ENCODE data around the gene POTEI. TPM values are rescaled to one million over a fixed set of nuclear protein-coding genes. Genes with fewer than 3 reads are reported as not detected.
"Not testable (repeated sequence)": the region's sequence is repeated elsewhere in the genome, so short reads cannot be mapped to it uniquely, and the experiment has no call there.

Gene POTEI
- total RNA-seq: not detected in 2 replicates
- polyA plus RNA-seq (2012): not detected

DNA sequence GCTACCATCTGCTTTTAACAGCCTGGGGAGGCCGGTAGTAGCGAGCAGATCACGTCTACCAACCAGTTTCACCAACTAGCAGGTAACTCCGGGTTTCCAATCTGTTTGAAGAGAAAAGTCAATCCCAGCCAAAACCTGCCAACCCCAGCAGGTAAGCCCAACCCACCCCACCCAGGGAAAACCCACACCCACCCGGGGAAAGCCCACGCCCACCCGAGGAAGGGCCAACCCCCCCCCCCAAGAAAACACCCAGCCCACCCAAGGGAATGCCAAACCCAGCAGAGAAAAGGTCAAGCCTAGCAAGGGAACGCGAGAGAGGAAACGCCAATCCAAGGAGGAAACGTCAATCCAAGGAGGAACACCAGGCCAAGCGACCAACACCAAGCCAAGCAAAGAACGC lies at the start of gene POTEI:
Gene POTEI, minus strand, starts transcription at position 101 of the 400 bp plus-strand sequence. Its CDS starts 93 bp downstream, at position 8.
- not testable (repeated sequence) for DNase-seq (ENCODE audit: low read depth)

DNA sequence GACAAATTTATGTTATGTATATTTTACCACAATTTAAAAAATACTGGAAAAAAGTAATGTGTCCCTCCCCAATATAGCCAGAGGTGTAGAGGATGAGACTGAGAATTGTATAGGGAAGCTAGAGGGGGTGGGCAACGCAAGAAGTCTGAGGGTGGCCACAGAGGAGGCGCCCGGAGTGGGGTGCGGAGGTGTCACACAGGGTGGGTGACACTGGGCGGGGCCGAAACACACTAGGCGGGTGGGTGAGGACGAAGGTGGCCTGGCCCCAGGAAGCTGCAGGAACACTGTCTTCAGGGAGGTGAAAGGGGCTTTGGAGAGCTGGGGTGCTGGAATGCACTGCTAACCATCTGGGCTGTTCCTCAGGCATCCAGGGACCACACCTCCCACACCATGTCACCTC lies 47.3 kb upstream of the POTEI start:
- DNase-seq (ENCODE audit: low read depth): not testable (repeated sequence)

DNA sequence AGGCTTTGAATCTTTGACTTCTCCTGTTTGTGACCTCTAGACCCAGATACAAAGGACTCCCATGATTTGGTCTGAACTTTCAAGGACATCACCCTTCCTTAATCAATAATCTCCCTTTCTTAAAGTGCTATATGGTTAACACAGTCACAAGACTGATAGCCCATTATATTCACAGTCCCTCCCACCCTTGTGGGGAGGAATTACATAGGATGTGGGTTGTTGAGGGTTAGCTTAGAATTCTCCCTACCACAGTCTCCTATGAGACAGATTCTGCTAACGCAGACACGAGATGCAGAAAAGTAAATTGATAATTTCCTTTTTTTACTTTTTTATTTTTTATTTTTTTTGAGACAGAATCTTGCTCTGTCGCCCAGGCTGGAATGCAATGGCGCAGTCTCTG lies 45.0 kb upstream of the POTEI start:
- DNase-seq (ENCODE audit: low read depth): not testable (repeated sequence)

DNA sequence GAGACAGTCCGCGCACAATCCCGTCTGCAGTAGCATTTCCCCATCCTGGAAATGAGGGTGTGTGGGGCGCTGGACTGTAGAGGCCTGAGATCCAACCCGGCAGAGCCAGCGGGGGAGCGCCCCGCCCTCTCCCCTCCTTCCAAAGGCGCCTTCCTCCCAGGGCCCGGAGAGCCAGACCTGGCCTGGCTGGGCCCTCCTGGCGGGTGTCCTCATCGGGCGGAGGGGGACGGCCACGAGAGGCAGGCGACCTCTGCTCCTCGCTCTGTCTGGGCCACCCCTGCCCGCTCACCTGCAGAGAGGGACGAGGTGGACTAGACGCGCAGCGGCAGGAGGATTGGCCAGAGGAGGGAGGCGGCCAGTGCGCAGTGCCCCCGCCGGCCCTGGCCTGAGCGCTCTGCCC lies 40.3 kb upstream of the POTEI start:
- not testable (repeated sequence) for DNase-seq (ENCODE audit: low read depth)

DNA sequence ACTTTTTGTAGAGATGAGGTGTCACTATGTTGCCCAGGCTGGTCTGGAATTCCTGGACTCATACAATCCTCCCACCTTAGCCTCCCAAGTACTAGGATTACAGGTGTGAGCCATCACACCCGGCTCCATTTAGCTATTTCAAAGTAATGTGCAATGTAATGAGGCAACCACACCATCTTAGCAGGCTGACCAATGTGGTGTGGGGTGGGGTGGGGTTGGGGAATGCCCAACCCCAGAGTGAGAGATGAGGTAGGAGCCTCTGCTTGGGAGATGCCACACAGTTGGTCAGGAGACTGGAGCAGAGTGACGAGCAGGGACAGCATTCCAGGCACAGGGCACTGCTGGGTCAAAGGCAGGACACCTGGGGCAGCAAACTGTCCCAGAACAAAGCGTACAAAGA lies 39.3 kb upstream of the POTEI start:
- not testable (repeated sequence) for DNase-seq (ENCODE audit: low read depth)

DNA sequence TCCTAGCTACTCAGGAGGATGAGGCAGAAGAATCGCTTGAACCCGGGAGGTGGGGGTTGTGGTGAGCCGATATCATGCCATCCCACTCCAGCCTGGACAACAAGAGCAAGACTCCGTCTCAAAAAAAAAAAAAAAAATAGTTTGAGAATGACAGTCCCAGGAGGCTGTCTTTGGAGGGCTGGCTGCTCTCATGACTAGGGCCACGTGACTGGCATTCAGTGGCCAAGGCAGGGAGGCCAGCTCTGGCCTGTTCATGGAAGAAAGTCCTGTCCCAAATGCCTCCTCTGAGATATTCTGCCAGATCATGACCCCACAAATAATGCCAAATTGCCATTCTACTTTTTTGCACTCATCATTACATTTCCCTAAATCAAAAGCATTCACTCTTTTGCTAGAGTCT lies 35.9 kb upstream of the POTEI start:
- not testable (repeated sequence) for DNase-seq (ENCODE audit: low read depth)

DNA sequence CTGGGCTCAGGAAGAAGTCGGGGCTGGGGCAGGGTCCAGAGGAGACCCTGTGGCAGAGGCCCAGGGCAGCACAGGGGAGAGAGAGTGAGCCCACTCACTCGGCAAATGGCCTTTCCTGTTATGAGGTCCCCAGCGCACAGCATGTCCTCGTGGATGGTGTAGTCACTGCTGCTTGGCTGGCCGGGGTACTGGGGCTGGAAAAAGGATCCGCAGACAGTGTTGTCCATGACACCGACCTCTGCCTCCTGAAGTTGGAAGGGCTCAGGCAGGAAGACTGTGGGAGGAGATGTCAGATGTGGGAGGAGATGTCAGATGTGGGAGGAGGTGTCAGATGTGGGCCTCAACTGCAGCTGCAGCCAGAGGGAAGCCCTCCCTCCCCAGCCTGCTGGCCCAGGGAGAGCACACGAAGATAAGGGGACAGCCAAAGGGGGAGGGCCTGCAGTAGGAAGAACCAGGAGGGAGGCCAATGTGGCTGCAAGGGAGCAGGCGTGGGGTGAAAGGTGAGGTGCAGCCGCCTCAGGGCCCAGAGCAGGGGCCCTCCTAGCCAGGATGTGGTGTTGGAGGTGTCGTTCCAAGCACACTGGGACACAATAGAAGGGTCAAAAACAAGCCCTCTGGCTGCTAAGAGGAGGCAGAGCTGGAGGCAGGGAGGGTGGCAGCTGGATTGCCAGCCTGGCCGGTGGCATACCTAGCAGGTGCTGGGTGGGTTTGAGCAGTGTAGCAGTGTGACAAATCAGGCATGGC lies 34.8 kb upstream of the POTEI start:
- not testable (repeated sequence) for DNase-seq (ENCODE audit: low read depth)

DNA sequence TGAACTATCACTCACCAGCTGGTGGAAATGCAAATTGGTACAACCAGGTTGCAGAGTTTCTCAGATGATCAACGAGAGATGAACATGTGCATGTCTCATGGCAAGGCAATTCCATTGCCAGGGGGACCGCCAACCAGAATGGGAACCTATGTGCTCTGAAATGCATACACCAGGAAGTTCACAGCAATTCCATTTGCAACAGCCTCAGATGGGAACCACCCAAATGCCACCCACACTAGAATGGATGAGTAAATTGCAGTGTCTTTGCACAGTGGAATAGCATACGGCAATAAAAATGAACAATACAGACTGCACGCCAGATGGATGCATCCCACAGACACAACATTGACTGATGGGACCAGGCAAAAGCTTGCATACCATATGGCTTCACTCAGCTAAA lies 33.7 kb upstream of the POTEI start:
- not testable (repeated sequence) for DNase-seq (ENCODE audit: low read depth)

DNA sequence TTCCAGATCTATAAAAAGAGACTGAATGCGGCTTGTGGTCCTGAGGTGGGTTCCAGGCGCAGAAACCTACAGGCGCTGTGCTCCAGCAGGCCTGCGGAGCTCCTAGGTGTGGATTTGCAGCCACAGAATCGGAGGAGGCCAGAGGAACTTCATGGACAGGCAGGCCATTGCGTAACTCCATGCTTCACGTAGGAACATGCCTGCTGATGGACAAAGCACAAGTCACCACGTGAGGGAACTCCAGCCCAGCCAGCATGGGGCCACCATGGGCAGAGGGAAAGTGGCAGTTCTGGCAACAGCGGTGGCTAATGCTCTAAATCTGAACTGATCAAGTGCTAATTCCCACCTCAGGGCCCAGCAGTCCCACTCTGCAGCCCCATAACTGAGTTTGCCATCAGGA lies 29.1 kb upstream of the POTEI start:
- DNase-seq (ENCODE audit: low read depth): not testable (repeated sequence)

DNA sequence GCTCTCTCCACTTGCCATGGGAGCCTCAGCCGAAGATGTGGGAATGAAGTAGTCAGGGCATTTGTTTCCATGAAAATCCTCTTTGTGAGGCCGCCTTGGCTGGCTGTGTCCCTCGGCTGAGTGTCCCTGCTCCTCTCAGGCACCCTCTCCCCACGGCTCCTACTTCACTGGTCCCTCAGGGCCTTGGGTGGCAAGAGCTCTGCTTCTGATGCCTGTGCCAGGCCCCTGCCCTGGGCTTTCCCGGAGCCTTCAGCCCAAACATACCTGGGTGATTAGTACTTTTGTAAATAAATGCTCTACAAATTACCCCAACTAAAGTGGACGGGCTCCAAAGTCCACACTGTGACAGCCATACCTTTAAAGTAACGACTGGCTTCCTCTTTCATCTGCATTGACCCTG lies 27.5 kb upstream of the POTEI start:
- not testable (repeated sequence) for DNase-seq (ENCODE audit: low read depth)

DNA sequence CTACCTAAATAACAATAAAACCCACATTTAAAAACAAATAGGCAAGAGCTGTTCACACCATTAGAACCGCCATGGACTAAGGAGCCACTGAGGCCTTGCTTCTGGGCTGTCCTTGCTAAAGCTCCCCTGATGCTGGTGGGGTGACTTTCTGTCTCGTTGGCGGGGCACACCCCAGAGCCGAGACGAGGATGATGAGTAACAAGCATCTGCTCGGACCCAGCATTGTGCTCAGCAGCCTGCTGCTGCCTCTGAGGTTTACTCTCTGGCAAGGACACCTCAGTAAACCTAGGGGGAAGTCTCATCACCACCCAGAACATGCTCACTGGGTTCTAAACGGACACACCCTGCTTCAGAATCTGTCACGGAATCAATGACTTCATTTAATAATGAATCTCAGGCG lies 22.5 kb upstream of the POTEI start:
- not testable (repeated sequence) for DNase-seq (ENCODE audit: low read depth)

DNA sequence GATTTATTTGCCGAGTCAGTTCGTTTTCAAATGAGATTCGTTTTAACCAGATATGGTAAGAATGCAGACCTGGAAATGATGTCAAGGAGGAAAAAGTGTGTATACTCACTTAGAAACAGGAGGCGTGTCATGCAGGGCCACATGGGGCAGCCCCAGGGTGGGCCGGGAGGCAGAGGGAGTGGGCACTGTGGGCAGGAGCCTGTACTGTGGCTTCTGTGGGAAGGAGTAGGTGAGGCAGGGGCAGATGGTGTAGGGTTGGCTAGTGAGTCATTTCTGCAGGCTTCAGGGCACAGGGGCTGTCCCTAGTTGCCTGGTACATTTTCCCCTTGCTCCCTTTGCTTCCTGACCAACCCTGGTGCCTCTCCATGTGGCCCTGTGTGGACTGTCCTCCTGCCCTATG lies 22.1 kb upstream of the POTEI start:
- DNase-seq (ENCODE audit: low read depth): not testable (repeated sequence)

DNA sequence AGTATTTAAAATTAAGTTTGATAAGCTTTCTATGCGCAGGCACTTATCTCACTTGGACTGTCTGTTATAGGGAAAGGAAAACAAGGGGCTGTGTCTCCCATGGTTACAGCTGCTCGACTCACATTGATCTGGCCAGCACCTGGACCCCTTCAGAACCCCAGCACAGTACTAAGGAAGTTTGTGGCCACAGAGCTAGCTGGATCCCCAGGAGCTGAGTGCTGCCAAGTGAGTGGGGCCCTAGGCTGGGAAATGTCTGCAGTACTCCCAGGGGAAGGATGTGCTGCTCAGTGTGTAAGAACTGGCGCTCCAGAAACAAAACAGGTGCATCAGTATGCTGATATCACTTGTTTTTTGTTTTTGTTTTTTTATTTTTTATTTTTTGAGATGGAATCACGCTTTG lies 21.1 kb upstream of the POTEI start:
- DNase-seq (ENCODE audit: low read depth): not testable (repeated sequence)

DNA sequence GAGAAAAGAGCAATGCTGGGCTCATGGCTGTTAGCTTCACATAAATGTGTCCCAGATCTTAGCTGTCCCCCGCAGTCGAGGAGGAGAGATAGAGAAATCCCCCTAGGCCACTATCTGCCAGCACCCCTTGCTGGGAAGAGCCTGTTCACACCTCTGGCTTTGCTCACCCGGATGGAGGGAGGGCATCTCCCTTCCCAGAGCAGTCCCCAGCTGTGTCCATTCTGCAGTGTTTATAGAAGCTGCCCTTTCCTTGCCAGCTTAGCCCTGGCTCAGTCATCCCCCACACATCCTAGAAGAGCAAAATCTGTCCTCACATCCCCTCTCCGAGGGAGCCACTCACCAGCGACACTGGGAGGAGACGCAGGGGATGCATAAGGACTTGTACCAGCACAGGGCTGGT lies 20.4 kb upstream of the POTEI start:
- DNase-seq (ENCODE audit: low read depth): not testable (repeated sequence)

DNA sequence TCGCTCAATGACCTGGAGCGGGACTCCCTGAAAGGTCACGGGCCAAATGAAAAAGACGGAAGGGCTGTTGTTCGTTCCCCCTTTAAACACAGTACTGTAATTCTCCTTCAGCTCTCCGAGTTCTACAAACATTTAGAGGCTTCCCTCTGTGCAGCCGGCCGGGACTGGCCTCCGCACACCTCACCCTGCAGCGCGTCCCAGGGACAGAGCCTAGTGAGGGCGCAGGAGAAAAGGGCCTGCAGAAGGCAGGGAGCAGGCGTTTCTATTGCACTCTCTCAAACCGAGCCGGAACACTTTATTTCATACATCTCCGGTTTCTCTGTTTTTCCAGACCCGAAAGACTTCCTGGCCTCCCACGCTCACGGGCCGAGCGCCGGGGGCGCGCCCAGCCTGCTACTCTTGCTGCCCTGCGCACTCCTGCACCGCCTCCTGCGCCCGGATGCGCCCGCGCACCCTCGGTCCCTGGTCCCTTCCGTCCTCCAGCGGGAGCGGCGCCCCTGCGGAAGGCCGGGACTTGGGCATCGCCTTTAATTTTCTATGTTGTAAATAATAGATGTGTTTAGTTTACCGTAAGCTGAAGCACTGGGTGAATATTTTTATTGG lies 18.3 kb upstream of the POTEI start:
- DNase-seq (ENCODE audit: low read depth): not testable (repeated sequence)

DNA sequence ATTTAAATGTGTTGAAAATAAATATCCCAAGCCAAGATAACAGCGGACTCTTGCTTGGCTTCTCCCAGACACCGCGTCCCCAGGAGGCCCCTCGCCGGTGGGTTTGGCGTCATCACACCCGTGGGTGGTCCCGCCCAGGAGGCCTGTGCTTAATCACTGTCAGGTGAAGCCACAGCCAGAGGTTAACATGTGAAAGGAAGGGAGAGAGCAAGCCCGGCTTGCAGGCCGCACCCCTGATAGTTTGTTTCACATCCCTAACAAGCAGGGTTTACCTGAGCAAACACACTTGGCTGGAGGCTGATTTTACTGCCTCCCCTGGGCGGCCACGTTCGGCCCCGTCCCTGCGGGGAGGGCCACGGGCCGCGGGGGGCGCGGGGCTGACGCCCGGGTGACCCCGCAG lies 13.3 kb upstream of the POTEI start:
- not testable (repeated sequence) for DNase-seq (ENCODE audit: low read depth)

DNA sequence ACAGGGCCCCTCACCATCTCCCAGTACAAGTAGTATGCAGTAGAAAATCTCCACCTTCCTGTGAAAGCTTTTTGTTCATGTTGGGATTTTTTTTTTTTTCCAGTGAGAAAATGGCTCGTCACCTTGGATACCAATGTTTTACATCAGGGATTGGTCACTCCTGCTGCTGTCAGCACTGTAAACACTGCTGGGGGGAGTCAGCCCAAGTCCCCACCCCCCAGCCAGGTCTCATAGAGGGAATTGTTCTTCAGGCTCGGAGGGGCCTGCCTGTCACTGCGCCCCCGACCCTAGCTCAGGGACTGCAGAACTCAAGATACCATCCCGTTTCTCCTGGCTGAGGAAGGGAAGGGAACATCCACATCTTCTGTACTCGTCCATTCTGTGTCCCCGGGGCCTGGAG lies 11.9 kb upstream of the POTEI start, which contains the start of gene CFC1B:
Gene CFC1B, plus strand, starts transcription at position 231 of the 400 bp plus-strand sequence. CDS start 263 bp downstream, outside the sequence.
- DNase-seq (ENCODE audit: low read depth): not testable (repeated sequence)

DNA sequence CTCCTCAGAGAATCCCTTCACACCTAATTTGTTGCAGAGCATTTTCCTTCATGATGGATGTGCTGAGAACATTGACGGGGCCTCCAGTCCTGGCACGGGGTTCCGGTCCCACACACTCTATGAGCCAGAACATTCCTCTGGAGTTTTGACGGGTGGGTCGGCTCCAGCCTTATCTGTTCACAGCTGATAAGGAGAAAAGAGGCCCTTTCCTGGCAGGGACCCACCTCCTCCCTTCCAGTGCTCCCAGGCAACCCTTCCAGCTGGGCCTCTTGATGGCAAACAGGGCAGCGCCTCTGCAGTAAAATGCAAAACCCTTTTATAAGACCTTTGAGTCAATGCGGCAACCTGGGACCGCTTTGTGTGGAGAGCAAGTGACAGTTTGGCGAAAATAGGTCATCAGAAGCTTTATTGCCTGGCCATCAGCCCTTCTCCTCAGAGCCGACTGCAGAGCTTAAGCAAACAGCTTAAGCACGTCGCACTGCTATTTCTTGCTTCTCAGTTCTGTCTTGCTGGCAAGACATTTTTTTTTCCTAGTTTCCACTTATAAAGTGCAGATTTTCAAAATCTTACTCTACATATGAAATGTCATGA lies 9.5 kb upstream of the POTEI start:
- DNase-seq (ENCODE audit: low read depth): not testable (repeated sequence)

DNA sequence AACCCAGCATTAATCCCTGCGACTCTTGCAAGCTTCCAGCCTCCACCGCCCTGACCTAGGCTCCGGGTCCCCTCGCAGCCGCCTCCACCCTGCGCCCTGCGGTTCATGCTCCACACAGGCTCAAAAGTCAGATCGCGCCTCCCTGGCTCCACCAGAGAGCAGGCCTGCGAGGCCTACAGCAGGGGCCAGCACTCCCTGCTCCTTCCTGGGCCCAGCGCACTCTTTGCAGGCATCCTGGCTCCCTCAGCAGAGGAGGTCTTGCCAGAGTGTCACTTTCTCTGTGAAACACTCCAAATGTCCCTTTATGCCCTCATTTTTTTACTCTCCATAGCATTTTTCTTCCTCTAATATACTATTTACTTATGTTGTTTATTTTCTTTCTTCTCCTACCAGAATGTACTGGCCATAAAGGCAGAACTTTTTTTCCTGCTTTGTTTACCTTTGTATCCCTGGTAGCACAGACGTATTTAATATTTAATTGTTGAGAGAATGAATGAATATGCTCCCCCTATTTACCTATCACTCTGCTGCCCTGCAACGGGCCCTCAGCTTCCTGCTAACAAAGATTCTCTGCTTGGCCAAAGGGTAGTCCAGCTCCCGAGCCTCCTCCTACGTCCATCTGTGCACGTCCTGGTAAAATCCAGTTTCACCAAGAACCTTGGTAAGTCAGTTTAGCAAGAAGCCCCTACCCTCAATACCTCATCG lies 2.8 kb upstream of the POTEI start:
- not testable (repeated sequence) for DNase-seq (ENCODE audit: low read depth)

DNA sequence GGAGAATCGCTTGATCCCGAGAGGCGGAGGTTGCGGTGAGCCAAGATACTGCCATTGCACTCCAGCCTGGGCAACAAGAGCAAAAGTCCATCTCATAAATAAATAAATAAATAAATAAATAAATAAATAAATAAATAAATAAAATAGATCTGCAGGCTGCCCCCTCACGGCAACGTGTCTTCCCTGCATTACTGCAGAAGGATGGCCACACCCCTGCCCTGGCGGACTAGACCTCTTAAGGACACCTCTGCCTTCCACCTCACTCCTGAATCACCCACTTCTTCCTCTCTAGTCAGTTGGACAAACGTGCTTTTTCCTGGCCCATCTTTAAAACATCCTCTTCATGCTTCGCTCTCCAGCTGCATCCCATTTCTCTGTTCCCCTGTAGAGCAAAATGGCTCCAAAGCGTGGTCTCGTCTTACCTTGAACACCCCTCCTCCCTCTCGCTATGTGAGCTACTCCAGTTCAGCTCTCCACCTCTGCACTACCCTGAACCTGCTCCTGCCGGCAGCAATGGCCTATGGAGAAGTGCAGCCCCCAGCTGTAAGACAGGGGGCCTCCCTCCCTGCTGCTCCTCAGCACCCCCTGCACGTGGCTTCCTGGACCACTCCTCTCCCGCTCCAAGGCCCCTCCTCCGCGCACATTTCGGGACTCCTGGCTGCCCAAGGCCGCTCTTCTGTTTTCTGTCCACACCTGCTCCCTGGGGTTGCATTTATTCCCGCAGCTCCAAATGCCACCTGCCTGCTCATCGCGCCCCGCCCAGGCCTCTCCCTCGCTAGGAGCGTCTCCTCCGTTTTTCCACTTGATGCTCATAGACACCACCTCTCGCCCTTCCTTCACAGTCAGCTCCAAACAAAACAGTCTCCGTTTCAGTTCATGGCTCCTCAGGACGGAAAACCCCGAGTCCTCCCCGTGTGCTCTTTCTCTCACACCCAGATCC lies 1.9 kb upstream of the POTEI start:
- not testable (repeated sequence) for DNase-seq (ENCODE audit: low read depth)

Data from myocyte (in vitro differentiated cells).